Gastroesophageal sphincter (tissue), 3 donors: ENCODE measurements around the gene TRIM63.

Experiments
- CTCF ChIP-seq, 4 experiments: fragments of 200-600 bp in 2 of 4; fragments of 450-650 bp in 2 of 4; sonication (generic) in 1 of 4; IDR thresholded peaks; one replicate each; pipeline ENCODE4 v1.5.1; 2017 to 2019; ENCODE audit warnings: antibody characterized with exemption in 4 of 4, mild to moderate bottlenecking in 2 of 4, moderate library complexity in 2 of 4
- POLR2A ChIP-seq, 2 donors: fragments of 450-650 bp; IDR thresholded peaks; one replicate each; pipeline ENCODE4 v1.6.1; 2017; ENCODE audit warnings: antibody characterized with exemption in 2 of 2, mild to moderate bottlenecking in 2 of 2, moderate library complexity in 1 of 2
- POLR2AphosphoS5 ChIP-seq: sonication (generic); formaldehyde crosslinking; IDR thresholded peaks from one replicate; pipeline ENCODE4 v1.6.1; 2017; ENCODE audit warnings: antibody characterized with exemption

GRCh38 chr1:26025060-26025459 lies 42.4 kb downstream of the TRIM63 start:
- TF ChIP-seq CTCF (IDR thresholded peaks at IDR 0.05) (no peak), POLR2A (IDR thresholded peaks at IDR 0.05) (no peak), POLR2AphosphoS5 (no peak)
